ENCODE data around the gene FNIP1.

Gene FNIP1

DNA sequence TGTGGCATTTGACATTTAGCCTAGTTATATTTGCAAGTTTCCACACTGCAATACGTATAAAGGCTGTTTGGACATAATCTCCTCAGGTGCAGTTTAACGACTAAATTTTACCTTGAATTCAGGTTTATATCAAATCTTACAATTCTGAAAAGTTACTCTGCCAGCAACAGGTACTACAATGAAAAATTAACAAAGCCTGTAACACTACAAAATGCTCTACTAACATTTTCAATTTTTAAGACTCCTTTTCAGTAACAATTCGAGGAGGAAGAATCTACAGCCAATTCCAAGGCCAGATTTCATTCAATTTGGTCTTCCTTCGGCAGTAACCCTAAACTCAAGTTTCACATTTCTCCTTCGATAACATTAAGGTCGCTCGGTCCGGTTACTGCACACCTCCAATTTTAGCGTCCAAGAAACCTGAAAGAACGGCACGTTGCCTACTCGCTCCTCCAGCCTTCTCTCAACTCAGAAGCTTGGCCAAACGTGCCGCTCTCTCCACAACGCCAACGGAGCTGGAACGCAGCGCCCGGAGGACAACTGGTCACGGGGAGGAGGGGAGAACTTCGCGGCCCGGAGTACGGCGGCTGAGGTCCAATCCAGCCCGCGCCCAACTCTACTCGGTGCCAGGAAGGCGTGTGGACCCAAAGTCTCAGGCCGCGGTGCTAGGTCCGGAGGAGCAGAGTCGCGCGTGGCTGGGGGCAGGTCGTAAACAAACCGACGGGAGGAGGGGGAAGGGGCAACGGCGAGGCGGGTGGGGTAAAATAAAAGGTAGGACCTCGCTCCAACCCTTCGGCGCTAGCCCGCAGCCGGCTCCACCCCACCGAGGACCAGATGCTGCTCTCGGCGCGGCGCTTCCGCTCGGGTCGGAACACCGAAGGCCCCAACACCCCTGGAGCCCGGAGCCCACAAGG, 681 bp downstream of the FNIP1 start:
- peak overlapping the region; percentile 79 for H2BK5ac ChIP-seq (ENCODE audit: low read depth, low read length, poor library complexity, severe bottlenecking)

DNA sequence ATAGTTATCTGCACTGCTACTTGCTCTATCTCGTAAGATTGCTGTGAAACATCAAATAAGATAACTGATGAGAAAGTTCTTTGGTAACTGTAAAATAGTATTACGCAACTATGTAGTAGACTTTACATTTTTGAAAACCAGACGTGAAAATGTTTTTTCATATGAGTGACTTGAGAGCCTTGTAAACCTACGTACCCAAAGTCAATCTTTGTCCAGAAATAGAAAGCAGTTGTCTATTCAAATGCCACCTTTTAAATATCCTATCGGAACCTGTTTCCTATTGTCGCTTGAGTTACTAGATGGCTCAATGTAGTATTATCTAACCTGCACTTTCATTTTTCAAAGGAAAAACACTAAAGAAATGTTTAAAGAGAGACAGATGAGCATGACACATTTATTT, 1.6 kb downstream of the FNIP1 start:
- H3K4me2 ChIP-seq (ENCODE audit: low read length, poor library complexity, severe bottlenecking), result peak overlapping the region; percentile 32
- H3K18ac ChIP-seq (ENCODE audit: low read depth in 1 of 2, low read length in 2 of 2), result no peak overlapping the region
- H3K4me3 ChIP-seq (ENCODE audit: insufficient read depth in 1 of 2, low read depth in 1 of 2, low read length in 2 of 2), result peak overlapping the region in 1 of 2 experiments; percentile 90
- H2AK5ac ChIP-seq (ENCODE audit: low read length, severe bottlenecking), result no peak overlapping the region
- H4K8ac ChIP-seq (ENCODE audit: low read length), result no peak overlapping the region
- H3K23ac ChIP-seq (ENCODE audit: low read length in 2 of 2), result no peak overlapping the region
- 85% methylated on average over 3 of the region's 6 CpGs for WGBS
- no peaks in the 10 kb centered on the region for H3K79me1 ChIP-seq (replicated peaks; ENCODE audit: low read length, poor library complexity, severe bottlenecking)
- H3K14ac ChIP-seq (ENCODE audit: low read length in 2 of 2), result no peak overlapping the region
- no peak overlapping the region for H3K27ac ChIP-seq (ENCODE audit: low read length, poor library complexity, severe bottlenecking)
- H4K91ac ChIP-seq (ENCODE audit: low read length), result no peak overlapping the region
- DNase-seq, result peak; percentile 23
- H3K9me3 ChIP-seq (ENCODE audit: control insufficient read depth, low read length), result no peaks in the 10 kb centered on the region
- H3K27me3 ChIP-seq (ENCODE audit: control insufficient read depth in 1 of 2, insufficient read depth in 1 of 2, low read length in 2 of 2), result no peaks in the 10 kb centered on the region
- H3K4ac ChIP-seq (ENCODE audit: low read depth in 1 of 2, low read length in 2 of 2), result no peak overlapping the region
- peaks cover 0 to 17% of the 10 kb centered on the region in 2 experiments for H3K36me3 ChIP-seq (ENCODE audit: control insufficient read depth in 1 of 2, insufficient read depth in 2 of 2, low read depth in 1 of 2, low read length in 2 of 2)
- H3K9ac ChIP-seq (ENCODE audit: low read length), result peak overlapping the region; percentile 99
- H2BK120ac ChIP-seq (ENCODE audit: low read depth, low read length), result no peak overlapping the region
- H2BK12ac ChIP-seq (ENCODE audit: low read length in 2 of 2), result no peak overlapping the region
- H2BK15ac ChIP-seq (ENCODE audit: low read depth, poor library complexity, severe bottlenecking), result no peak overlapping the region
- H2BK5ac ChIP-seq (ENCODE audit: low read depth, low read length, poor library complexity, severe bottlenecking), result no peak overlapping the region
- H2AFZ ChIP-seq (ENCODE audit: low read depth, low read length), result no peak overlapping the region
- H3K4me1 ChIP-seq (ENCODE audit: control insufficient read depth, insufficient read depth, low read depth, low read length), result peaks cover 6% of the 10 kb centered on the region

More for the DNA sequence above, 681 bp downstream of the FNIP1 start:
- H3K27me3 ChIP-seq (ENCODE audit: control insufficient read depth in 1 of 2, insufficient read depth in 1 of 2, low read length in 2 of 2), result no peaks in the 10 kb centered on the region
- peak overlapping the region; percentile 77 for H4K91ac ChIP-seq (ENCODE audit: low read length)
- peak overlapping the region; percentile 85 for H2AFZ ChIP-seq (ENCODE audit: low read depth, low read length)
- peak overlapping the region in 1 of 2 experiments; percentile 75 for H3K23ac ChIP-seq (ENCODE audit: low read length in 2 of 2)
- peaks cover 6% of the 10 kb centered on the region for H3K4me1 ChIP-seq (ENCODE audit: control insufficient read depth, insufficient read depth, low read depth, low read length)
- H3K4ac ChIP-seq (ENCODE audit: low read depth in 1 of 2, low read length in 2 of 2), result peak overlapping the region; percentile 43 to 96
- H3K4me2 ChIP-seq (ENCODE audit: low read length, poor library complexity, severe bottlenecking), result peak overlapping the region; percentile 66
- H3K18ac ChIP-seq (ENCODE audit: low read depth in 1 of 2, low read length in 2 of 2), result peak overlapping the region; percentile 74 to 97
- peak overlapping the region; percentile 55 for H2BK15ac ChIP-seq (ENCODE audit: low read depth, poor library complexity, severe bottlenecking)
- 1% methylated on average over 50 of the region's 56 CpGs for WGBS
- peak overlapping the region; percentile 93 for H2BK120ac ChIP-seq (ENCODE audit: low read depth, low read length)
- H3K36me3 ChIP-seq (ENCODE audit: control insufficient read depth in 1 of 2, insufficient read depth in 2 of 2, low read depth in 1 of 2, low read length in 2 of 2), result peaks cover 0 to 14% of the 10 kb centered on the region in 2 experiments
- peak overlapping the region; percentile 80 to 90 for H3K4me3 ChIP-seq (ENCODE audit: insufficient read depth in 1 of 2, low read depth in 1 of 2, low read length in 2 of 2)
- H3K14ac ChIP-seq (ENCODE audit: low read length in 2 of 2), result peak overlapping the region in 1 of 2 experiments; percentile 95
- peak overlapping the region; percentile 93 for H4K8ac ChIP-seq (ENCODE audit: low read length)
- H3K79me1 ChIP-seq (replicated peaks; ENCODE audit: low read length, poor library complexity, severe bottlenecking), result no peaks in the 10 kb centered on the region
- H2AK5ac ChIP-seq (ENCODE audit: low read length, severe bottlenecking), result no peak overlapping the region
- peak overlapping the region; percentile 99 for H3K9ac ChIP-seq (ENCODE audit: low read length)
- H3K27ac ChIP-seq (ENCODE audit: low read length, poor library complexity, severe bottlenecking), result peak overlapping the region; percentile 39
- no peaks in the 10 kb centered on the region for H3K9me3 ChIP-seq (ENCODE audit: control insufficient read depth, low read length)
- H2BK12ac ChIP-seq (ENCODE audit: low read length in 2 of 2), result peak overlapping the region in 1 of 2 experiments; percentile 37
- peak; percentile 67 for DNase-seq

DNA sequence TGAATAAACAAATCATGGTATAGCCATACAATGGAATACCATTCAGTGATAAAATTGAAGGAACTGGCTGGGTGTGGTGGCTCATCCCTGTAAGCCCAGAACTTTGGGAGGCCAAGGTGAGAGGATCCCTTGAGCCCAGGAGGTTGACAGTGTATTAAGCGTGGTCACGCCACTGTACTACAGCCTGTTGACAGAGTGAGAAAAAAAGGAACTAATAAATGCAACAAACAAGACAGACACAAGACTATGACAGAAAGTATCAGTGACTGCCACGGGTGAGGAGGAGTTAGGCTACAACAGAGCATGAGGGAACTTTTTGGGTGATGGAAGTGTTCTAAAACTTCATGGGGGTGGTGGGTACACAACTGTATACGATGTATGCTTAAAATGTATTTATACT, 2.2 kb downstream of the FNIP1 start:
- WGBS, result 60% methylated on average over 1 of the region's 4 CpGs
- H3K9ac ChIP-seq (ENCODE audit: low read length), result peak overlapping the region; percentile 99

DNA sequence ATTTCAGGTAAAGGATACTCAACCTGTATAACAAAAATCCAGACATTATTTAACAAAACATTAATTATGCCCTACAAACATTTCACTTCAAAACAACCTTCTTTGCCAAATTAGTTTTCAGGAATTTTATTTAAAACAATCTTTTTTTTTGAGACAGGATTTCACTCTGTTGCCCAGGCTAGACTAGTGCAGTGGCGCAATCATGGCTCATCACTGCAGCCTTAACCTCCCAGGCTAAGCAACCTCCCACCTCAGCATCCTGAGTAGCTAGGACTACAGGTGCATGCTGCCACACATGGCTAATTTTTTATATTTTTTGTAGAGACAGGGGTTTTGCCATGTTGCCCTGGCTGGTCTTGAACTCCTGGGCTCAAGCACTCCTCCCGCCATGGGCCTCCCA, 3.9 kb downstream of the FNIP1 start:
- WGBS, result 100% methylated on average over 1 of the region's 2 CpGs

More for the DNA sequence above, 2.2 kb downstream of the FNIP1 start:
- no peak overlapping the region for H4K91ac ChIP-seq (ENCODE audit: low read length)
- H2BK15ac ChIP-seq (ENCODE audit: low read depth, poor library complexity, severe bottlenecking), result no peak overlapping the region
- no peak overlapping the region for H4K8ac ChIP-seq (ENCODE audit: low read length)
- peak overlapping the region; percentile 47 for H3K4me2 ChIP-seq (ENCODE audit: low read length, poor library complexity, severe bottlenecking)
- no peak overlapping the region for H3K18ac ChIP-seq (ENCODE audit: low read depth in 1 of 2, low read length in 2 of 2)
- H2AK5ac ChIP-seq (ENCODE audit: low read length, severe bottlenecking), result no peak overlapping the region
- no peak overlapping the region for H3K23ac ChIP-seq (ENCODE audit: low read length in 2 of 2)
- H3K4me1 ChIP-seq (ENCODE audit: control insufficient read depth, insufficient read depth, low read depth, low read length), result peaks cover 7% of the 10 kb centered on the region
- no peak overlapping the region for H2BK12ac ChIP-seq (ENCODE audit: low read length in 2 of 2)
- DNase-seq, result peak; percentile 15
- H2BK5ac ChIP-seq (ENCODE audit: low read depth, low read length, poor library complexity, severe bottlenecking), result no peak overlapping the region
- H3K79me1 ChIP-seq (replicated peaks; ENCODE audit: low read length, poor library complexity, severe bottlenecking), result no peaks in the 10 kb centered on the region
- H3K27ac ChIP-seq (ENCODE audit: low read length, poor library complexity, severe bottlenecking), result no peak overlapping the region
- peak overlapping the region in 1 of 2 experiments; percentile 90 for H3K4me3 ChIP-seq (ENCODE audit: insufficient read depth in 1 of 2, low read depth in 1 of 2, low read length in 2 of 2)
- no peak overlapping the region for H2AFZ ChIP-seq (ENCODE audit: low read depth, low read length)
- H3K9me3 ChIP-seq (ENCODE audit: control insufficient read depth, low read length), result no peaks in the 10 kb centered on the region
- H3K27me3 ChIP-seq (ENCODE audit: control insufficient read depth in 1 of 2, insufficient read depth in 1 of 2, low read length in 2 of 2), result no peaks in the 10 kb centered on the region
- no peak overlapping the region for H3K14ac ChIP-seq (ENCODE audit: low read length in 2 of 2)
- no peak overlapping the region for H3K4ac ChIP-seq (ENCODE audit: low read depth in 1 of 2, low read length in 2 of 2)
- H2BK120ac ChIP-seq (ENCODE audit: low read depth, low read length), result no peak overlapping the region
- peaks cover 0 to 17% of the 10 kb centered on the region in 2 experiments for H3K36me3 ChIP-seq (ENCODE audit: control insufficient read depth in 1 of 2, insufficient read depth in 2 of 2, low read depth in 1 of 2, low read length in 2 of 2)

More for the DNA sequence above, 3.9 kb downstream of the FNIP1 start:
- Histone ChIP-seq H2AFZ (ENCODE audit: low read depth, low read length) (no peak overlapping the region), H3K4me2 (ENCODE audit: low read length, poor library complexity, severe bottlenecking) (no peak overlapping the region), H3K4me1 (ENCODE audit: control insufficient read depth, insufficient read depth, low read depth, low read length) (peaks cover 7% of the 10 kb centered on the region), H4K8ac (ENCODE audit: low read length) (no peak overlapping the region), H3K9ac (ENCODE audit: low read length) (no peak overlapping the region), H3K79me1 (replicated peaks; ENCODE audit: low read length, poor library complexity, severe bottlenecking) (no peaks in the 10 kb centered on the region), H2BK120ac (ENCODE audit: low read depth, low read length) (no peak overlapping the region), H3K27ac (ENCODE audit: low read length, poor library complexity, severe bottlenecking) (no peak overlapping the region), H3K23ac (ENCODE audit: low read length in 2 of 2) (no peak overlapping the region), H4K91ac (ENCODE audit: low read length) (no peak overlapping the region), H3K18ac (ENCODE audit: low read depth in 1 of 2, low read length in 2 of 2) (no peak overlapping the region), H2AK5ac (ENCODE audit: low read length, severe bottlenecking) (no peak overlapping the region), H2BK12ac (ENCODE audit: low read length in 2 of 2) (no peak overlapping the region), H3K4ac (ENCODE audit: low read depth in 1 of 2, low read length in 2 of 2) (no peak overlapping the region), H3K14ac (ENCODE audit: low read length in 2 of 2) (no peak overlapping the region), H2BK15ac (ENCODE audit: low read depth, poor library complexity, severe bottlenecking) (no peak overlapping the region), H3K27me3 (ENCODE audit: control insufficient read depth in 1 of 2, insufficient read depth in 1 of 2, low read length in 2 of 2) (no peaks in the 10 kb centered on the region), H3K4me3 (ENCODE audit: insufficient read depth in 1 of 2, low read depth in 1 of 2, low read length in 2 of 2) (no peak overlapping the region), H3K36me3 (ENCODE audit: control insufficient read depth in 1 of 2, insufficient read depth in 2 of 2, low read depth in 1 of 2, low read length in 2 of 2) (peaks cover 0 to 18% of the 10 kb centered on the region in 2 experiments), H2BK5ac (ENCODE audit: low read depth, low read length, poor library complexity, severe bottlenecking) (no peak overlapping the region), H3K9me3 (ENCODE audit: control insufficient read depth, low read length) (no peaks in the 10 kb centered on the region)
- DNase-seq, result no peak

All from mesenchymal stem cell (in vitro differentiated cells and primary cell).